ENCODE data around the gene LCN6.
A peak's percentile ranks its signal among the peaks of the same experiment; 100 is the strongest.

Gene LCN6

GRCh38 chr9:136733611-136734010, 14.7 kb downstream of the LCN6 start:
- no peak overlapping the region for H3K4me3 ChIP-seq (IDR thresholded peaks at IDR 0.05; ENCODE audit: insufficient read depth, low read depth, low read length)
- no peaks in the 10 kb centered on the region for H3K79me2 ChIP-seq (ENCODE audit: insufficient read depth, low read depth)
- no peak overlapping the region for H3K27ac ChIP-seq
- no peak overlapping the region for H2AFZ ChIP-seq (ENCODE audit: low read depth)
- H3K4me2 ChIP-seq = no peak overlapping the region
- no peaks in the 10 kb centered on the region for H3K36me3 ChIP-seq (ENCODE audit: insufficient read depth)
- no peak overlapping the region for H3K9ac ChIP-seq
- TF ChIP-seq, protein P1, sequence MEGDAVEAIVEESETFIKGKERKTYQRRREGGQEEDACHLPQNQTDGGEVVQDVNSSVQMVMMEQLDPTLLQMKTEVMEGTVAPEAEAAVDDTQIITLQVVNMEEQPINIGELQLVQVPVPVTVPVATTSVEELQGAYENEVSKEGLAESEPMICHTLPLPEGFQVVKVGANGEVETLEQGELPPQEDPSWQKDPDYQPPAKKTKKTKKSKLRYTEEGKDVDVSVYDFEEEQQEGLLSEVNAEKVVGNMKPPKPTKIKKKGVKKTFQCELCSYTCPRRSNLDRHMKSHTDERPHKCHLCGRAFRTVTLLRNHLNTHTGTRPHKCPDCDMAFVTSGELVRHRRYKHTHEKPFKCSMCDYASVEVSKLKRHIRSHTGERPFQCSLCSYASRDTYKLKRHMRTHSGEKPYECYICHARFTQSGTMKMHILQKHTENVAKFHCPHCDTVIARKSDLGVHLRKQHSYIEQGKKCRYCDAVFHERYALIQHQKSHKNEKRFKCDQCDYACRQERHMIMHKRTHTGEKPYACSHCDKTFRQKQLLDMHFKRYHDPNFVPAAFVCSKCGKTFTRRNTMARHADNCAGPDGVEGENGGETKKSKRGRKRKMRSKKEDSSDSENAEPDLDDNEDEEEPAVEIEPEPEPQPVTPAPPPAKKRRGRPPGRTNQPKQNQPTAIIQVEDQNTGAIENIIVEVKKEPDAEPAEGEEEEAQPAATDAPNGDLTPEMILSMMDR (conservative IDR thresholded peaks at IDR 0.05; ENCODE audit: low read depth, low read length) = no peak
- peaks cover 6% of the 10 kb centered on the region for H3K4me1 ChIP-seq (ENCODE audit: low read depth, poor library complexity, severe bottlenecking)
- H3K27me3 ChIP-seq (ENCODE audit: insufficient read depth, low read depth) = peaks cover 11% of the 10 kb centered on the region
- no peaks in the 10 kb centered on the region for H4K20me1 ChIP-seq (ENCODE audit: insufficient read depth)

DNA sequence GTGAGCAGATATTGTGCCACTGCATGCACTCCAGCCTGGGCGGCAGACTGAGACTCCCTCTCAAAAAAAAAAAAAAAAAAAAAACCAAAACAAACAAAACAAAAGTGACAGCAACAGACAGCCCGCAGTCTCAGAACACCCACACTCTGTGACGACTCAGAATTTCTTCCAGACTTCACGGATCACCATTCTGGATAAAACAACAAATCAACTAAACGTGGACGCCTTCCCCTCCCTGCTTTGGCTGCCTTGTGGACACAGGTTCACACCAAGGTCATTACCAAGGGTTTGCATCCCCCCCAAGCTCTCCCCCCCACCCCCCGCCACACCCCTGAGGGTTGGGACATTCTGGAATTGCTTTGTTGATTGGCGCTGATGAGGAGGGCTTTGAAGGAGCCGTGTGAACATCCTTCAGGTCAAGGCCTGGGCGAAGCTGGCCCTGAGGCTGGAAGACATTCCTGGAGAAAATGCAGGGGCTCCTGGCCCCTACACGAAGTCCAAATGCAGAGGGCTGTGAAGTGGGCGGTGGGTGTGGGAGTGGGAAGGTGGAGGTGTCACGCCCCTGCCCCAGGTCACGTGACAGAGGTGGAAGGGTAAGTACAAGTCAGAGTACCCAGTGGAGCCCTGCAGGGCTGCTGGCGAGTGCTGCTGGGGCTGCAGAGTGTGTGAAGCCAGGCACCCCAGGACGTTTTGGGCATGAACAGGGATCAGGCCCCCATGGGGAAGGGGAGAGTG, 15.7 kb downstream of the LCN6 start:
- Histone ChIP-seq H3K4me1 (ENCODE audit: low read depth, poor library complexity, severe bottlenecking) (peaks cover 8% of the 10 kb centered on the region), H3K36me3 (ENCODE audit: insufficient read depth) (no peaks in the 10 kb centered on the region), H3K27me3 (ENCODE audit: insufficient read depth, low read depth) (peaks cover under 1% of the 10 kb centered on the region; the same call in 1 of the 2 replicates), H3K9ac (no peak overlapping the region), H3K27ac (no peak overlapping the region), H2AFZ (ENCODE audit: low read depth) (no peak overlapping the region), H3K79me2 (ENCODE audit: insufficient read depth, low read depth) (peaks cover 3% of the 10 kb centered on the region), H3K4me2 (no peak overlapping the region), H4K20me1 (ENCODE audit: insufficient read depth) (0 out of 2 replicates have a peak, but pooled peaks cover under 1% of the 10 kb centered on the region), H3K4me3 (IDR thresholded peaks at IDR 0.05; ENCODE audit: insufficient read depth, low read depth, low read length) (no peak overlapping the region)
- TF ChIP-seq, protein P1 (conservative IDR thresholded peaks at IDR 0.05; ENCODE audit: low read depth, low read length) = no peak

DNA sequence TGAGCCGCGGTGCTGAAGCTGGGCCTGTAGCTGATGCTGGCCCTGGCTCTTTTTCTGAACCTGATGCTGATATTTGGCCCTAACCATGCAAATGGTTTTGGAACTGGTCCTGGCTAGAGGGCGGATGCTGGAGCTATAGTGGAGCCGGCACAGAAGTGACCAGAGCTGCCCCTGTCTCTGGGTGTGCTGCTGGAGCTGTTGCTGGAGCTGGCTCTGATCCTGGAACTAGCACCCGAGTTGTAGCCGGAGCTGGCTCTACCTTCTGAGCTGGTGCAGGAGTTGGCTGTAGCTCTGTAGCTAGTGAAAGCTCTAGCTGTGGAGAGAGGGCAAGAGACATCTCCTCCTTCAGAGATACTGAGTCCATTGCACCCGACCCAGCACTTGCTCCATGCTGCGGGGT, 18.4 kb downstream of the LCN6 start:
- no peak overlapping the region for H3K9ac ChIP-seq
- H3K27ac ChIP-seq = no peak overlapping the region
- no peaks in the 10 kb centered on the region; the same call in 1 of the 2 replicates for H3K36me3 ChIP-seq (ENCODE audit: insufficient read depth)
- TF ChIP-seq, protein P1 (conservative IDR thresholded peaks at IDR 0.05; ENCODE audit: low read depth, low read length) = no peak
- no peak overlapping the region for H2AFZ ChIP-seq (ENCODE audit: low read depth)
- H3K4me1 ChIP-seq (ENCODE audit: low read depth, poor library complexity, severe bottlenecking) = peaks cover 22% of the 10 kb centered on the region
- H4K20me1 ChIP-seq (ENCODE audit: insufficient read depth) = peaks cover 26% of the 10 kb centered on the region; the same call in 1 of the 2 replicates
- H3K4me2 ChIP-seq = no peak overlapping the region
- H3K4me3 ChIP-seq (IDR thresholded peaks at IDR 0.05; ENCODE audit: insufficient read depth, low read depth, low read length) = no peak overlapping the region
- peaks cover 28% of the 10 kb centered on the region for H3K79me2 ChIP-seq (ENCODE audit: insufficient read depth, low read depth)
- no peaks in the 10 kb centered on the region for H3K27me3 ChIP-seq (ENCODE audit: insufficient read depth, low read depth)

DNA sequence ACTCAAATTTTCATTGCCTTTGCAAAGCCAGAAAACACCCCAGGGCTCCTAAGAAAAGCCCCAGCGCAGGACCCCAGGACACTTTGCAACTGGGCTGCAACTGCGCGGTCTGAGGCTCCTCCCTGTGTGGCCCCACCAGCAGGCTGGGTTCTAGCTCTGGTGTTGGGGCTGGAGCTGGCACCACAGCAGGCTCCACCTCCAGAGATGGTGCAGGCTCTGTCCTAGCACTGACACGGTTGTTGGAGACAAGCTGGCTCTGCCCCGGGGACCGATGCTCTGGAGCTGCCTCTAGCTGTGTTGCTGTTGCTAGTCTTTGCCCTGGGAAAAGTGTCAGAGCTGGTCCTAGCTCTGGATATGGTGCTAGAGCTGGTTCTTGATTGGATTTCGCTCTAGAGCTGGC, 19.2 kb downstream of the LCN6 start:
- H3K4me2 ChIP-seq = peak overlapping the region; percentile 96; the same call in 1 of the 2 replicates
- peaks cover 31% of the 10 kb centered on the region; the same call in 1 of the 2 replicates for H4K20me1 ChIP-seq (ENCODE audit: insufficient read depth)
- no peaks in the 10 kb centered on the region for H3K27me3 ChIP-seq (ENCODE audit: insufficient read depth, low read depth)
- H3K79me2 ChIP-seq (ENCODE audit: insufficient read depth, low read depth) = peaks cover 28% of the 10 kb centered on the region
- H3K9ac ChIP-seq = no peak overlapping the region
- no peak overlapping the region for H2AFZ ChIP-seq (ENCODE audit: low read depth)
- no peak overlapping the region for H3K4me3 ChIP-seq (IDR thresholded peaks at IDR 0.05; ENCODE audit: insufficient read depth, low read depth, low read length)
- TF ChIP-seq, protein P1 (conservative IDR thresholded peaks at IDR 0.05; ENCODE audit: low read depth, low read length) = no peak
- H3K27ac ChIP-seq = no peak overlapping the region
- no peaks in the 10 kb centered on the region; the same call in 1 of the 2 replicates for H3K36me3 ChIP-seq (ENCODE audit: insufficient read depth)
- H3K4me1 ChIP-seq (ENCODE audit: low read depth, poor library complexity, severe bottlenecking) = peaks cover 22% of the 10 kb centered on the region

All from KMS-11 (cell line).